A549 (cell line): ENCODE measurements around the gene PARD6G.

Experiments used
- CHD2 ChIP-seq: fragments of 150-350 bp; IDR thresholded peaks from 2 replicates; pipeline ENCODE4 v1.6.1; 2014; ENCODE audit warnings: low read length; ENCODE audit not compliant: partially characterized antibody
- EHF ChIP-seq: fragments of 250-450 bp; sonication (Bioruptor Pico); IDR thresholded peaks from 2 replicates; pipeline ENCODE4 v1.5.0; 2020; ENCODE audit warnings: mild to moderate bottlenecking
- EP300 ChIP-seq, 2 experiments: fragments of >200 bp; sonication (Bioruptor Twin); formaldehyde crosslinking; IDR thresholded peaks; 2 replicates in 1 of 2; 3 replicates in 1 of 2; pipeline ENCODE4 v1.6.1; 2016 to 2017
- JUN ChIP-seq, 2 experiments: fragments of >200 bp; sonication (Bioruptor Twin); formaldehyde crosslinking; IDR thresholded peaks; 2 replicates in 1 of 2; 3 replicates in 1 of 2; pipeline ENCODE4 v1.6.1; 2016 to 2017
- MYC ChIP-seq: IDR thresholded peaks from 2 replicates; pipeline ENCODE4 v1.6.1; 2012; ENCODE audit warnings: mild to moderate bottlenecking, inconsistent platforms, low read length, improper control_type of control experiment, borderline replicate concordance
- PHF8 ChIP-seq: fragments of 200-600 bp; sonication (generic); IDR thresholded peaks from 2 replicates; pipeline ENCODE4 v1.6.1; 2016; ENCODE audit warnings: low read depth, mild to moderate bottlenecking, antibody characterized with exemption, moderate library complexity, borderline replicate concordance
- POLR2A ChIP-seq: IDR thresholded peaks from 2 replicates; pipeline ENCODE4 v1.6.1; 2012; ENCODE audit warnings: mild to moderate bottlenecking, low read length
- POLR2AphosphoS2 ChIP-seq: conservative IDR thresholded peaks from 2 replicates; pipeline ENCODE4 v1.6.1; 2012; ENCODE audit warnings: low read length, improper control_type of control experiment, inconsistent platforms
- RCOR1 ChIP-seq: fragments of 150-350 bp; IDR thresholded peaks from 2 replicates; pipeline ENCODE4 v1.6.1; 2014; ENCODE audit warnings: antibody characterized with exemption, low read length, low read depth
- RFX5 ChIP-seq: fragments of 450-650 bp; IDR thresholded peaks from 2 replicates; pipeline ENCODE4 v1.7.1; 2014; ENCODE audit warnings: antibody characterized with exemption, mild to moderate bottlenecking, moderate library complexity
- ZNF302 ChIP-seq: fragments of 250-450 bp; sonication (Bioruptor Pico); IDR thresholded peaks from 2 replicates; pipeline ENCODE4 v1.9.0; 2021; ENCODE audit warnings: inconsistent platforms, mild to moderate bottlenecking, moderate library complexity
- TF ChIP-seq, protein P1 (sequence below): fragments of >200 bp; sonication (Bioruptor Twin); formaldehyde crosslinking; IDR thresholded peaks from 3 replicates; pipeline ENCODE4 v1.5.1; 2016
- TF ChIP-seq, protein P2 (sequence below): fragments of 450-650 bp; IDR thresholded peaks from 2 replicates; pipeline ENCODE4 v1.6.1; 2014; ENCODE audit warnings: antibody characterized with exemption

DNA sequence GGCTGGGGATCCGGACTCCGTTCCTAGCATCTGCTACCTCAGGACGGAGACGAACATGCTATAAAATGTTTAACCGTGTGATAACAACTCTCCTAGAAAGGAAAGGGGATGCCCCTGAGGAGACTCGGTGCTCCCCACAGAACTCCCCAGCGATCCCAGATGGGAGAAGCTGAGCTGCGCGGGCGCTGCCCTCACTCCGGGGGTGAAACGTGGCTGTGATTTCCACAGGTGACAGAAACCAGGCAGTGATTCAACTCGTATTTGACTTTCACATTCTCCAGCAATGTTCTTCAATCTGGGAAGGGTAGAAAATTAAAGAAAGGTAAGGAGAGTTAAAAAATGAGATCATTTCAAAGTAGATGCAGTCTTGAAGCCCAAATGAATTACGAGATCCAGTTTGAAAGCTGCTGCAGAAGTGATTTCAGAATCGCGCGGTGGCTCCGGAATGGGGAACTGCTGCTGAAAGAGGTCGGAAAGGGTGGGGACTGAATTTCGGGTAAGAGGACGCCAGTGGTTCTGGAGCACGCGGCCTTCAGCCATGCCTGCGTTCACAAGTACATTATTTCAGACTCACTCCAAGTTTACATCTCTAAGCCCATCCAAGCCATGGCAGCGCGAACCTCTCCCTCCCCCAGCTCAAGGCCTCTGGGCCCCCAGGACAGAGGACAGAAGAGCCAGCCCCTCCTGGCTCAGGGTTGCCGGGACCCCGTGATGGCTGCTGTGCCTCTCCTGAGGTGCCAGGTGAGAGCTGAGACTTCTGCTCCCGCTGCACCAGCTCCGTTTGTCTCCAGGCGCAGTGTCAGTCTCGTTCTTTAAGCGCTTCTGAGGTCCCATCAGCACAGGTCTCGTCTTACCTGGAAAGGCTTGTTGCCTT lies 98.8 kb downstream of the PARD6G start:
- TF ChIP-seq, protein P1, sequence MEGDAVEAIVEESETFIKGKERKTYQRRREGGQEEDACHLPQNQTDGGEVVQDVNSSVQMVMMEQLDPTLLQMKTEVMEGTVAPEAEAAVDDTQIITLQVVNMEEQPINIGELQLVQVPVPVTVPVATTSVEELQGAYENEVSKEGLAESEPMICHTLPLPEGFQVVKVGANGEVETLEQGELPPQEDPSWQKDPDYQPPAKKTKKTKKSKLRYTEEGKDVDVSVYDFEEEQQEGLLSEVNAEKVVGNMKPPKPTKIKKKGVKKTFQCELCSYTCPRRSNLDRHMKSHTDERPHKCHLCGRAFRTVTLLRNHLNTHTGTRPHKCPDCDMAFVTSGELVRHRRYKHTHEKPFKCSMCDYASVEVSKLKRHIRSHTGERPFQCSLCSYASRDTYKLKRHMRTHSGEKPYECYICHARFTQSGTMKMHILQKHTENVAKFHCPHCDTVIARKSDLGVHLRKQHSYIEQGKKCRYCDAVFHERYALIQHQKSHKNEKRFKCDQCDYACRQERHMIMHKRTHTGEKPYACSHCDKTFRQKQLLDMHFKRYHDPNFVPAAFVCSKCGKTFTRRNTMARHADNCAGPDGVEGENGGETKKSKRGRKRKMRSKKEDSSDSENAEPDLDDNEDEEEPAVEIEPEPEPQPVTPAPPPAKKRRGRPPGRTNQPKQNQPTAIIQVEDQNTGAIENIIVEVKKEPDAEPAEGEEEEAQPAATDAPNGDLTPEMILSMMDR, result no peak
- no peak for TF ChIP-seq EP300 (IDR thresholded peaks at IDR 0.05)
- TF ChIP-seq ZNF302 (CRISPR knock-in tag), result no peak
- TF ChIP-seq JUN (IDR thresholded peaks at IDR 0.05), result no peak
- TF ChIP-seq, protein P2, sequence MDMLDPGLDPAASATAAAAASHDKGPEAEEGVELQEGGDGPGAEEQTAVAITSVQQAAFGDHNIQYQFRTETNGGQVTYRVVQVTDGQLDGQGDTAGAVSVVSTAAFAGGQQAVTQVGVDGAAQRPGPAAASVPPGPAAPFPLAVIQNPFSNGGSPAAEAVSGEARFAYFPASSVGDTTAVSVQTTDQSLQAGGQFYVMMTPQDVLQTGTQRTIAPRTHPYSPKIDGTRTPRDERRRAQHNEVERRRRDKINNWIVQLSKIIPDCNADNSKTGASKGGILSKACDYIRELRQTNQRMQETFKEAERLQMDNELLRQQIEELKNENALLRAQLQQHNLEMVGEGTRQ, result no peak
- TF ChIP-seq CHD2, result no peak
- TF ChIP-seq EHF (CRISPR knock-in tag), result no peak
- no peak for TF ChIP-seq RFX5
- TF ChIP-seq POLR2A, result no peak
- TF ChIP-seq MYC, result no peak
- TF ChIP-seq RCOR1, result no peak
- no peak for TF ChIP-seq POLR2AphosphoS2
- no peak for TF ChIP-seq PHF8
